Muscle of leg (tissue), 11 donors: Measurements from ENCODE around the gene UACA. TPM values are rescaled to one million over a fixed set of nuclear protein-coding genes. Genes with fewer than 3 reads are reported as not detected.
A peak's percentile ranks its signal among the peaks of the same experiment; 100 is the strongest.

Experiments
- DNase-seq: peaks from one replicate; pipeline ENCODE4 v3.0.0; 2013
- H3K27ac ChIP-seq: one replicate; pipeline ENCODE4 v1.5.1; 2013; ENCODE audit warnings: mild to moderate bottlenecking, low read length, control low read depth
- H3K27me3 ChIP-seq: one replicate; pipeline ENCODE4 v1.6.1; 2013; ENCODE audit warnings: low read length; ENCODE audit not compliant: control insufficient read depth, insufficient read depth
- H3K36me3 ChIP-seq: one replicate; pipeline ENCODE4 v1.6.1; 2013; ENCODE audit warnings: low read length; ENCODE audit not compliant: control insufficient read depth, insufficient read depth
- H3K4me1 ChIP-seq: one replicate; pipeline ENCODE4 v1.6.1; 2013; ENCODE audit warnings: low read length; ENCODE audit not compliant: control insufficient read depth, insufficient read depth
- H3K4me3 ChIP-seq: one replicate; pipeline ENCODE4 v1.5.1; 2013; ENCODE audit warnings: low read length, control low read depth
- H3K9me3 ChIP-seq: replicated peaks from 2 replicates; pipeline ENCODE4 v1.6.1; 2013; ENCODE audit warnings: low read depth, low read length; ENCODE audit not compliant: control insufficient read depth
- WGBS: methylation state at CpG from one replicate; pipeline ENCODE4 v1.1.5; 2013; ENCODE audit warnings: missing lambda C conversion rate; ENCODE audit not compliant: insufficient coverage; 5-methylcytosine and 5-hydroxymethylcytosine counted together
- polyA plus RNA-seq, 8 donors: library from polyadenylated mRNA; unstranded; fragments of 120-200 nt; gene quantifications; one replicate each; pipeline versions ENCODE4 v1.2.1 to v1.2.3, GENCODE V29; 2013; ENCODE audit warnings: inconsistent platforms in 1 of 8, low replicate concordance in 1 of 8; ENCODE audit not compliant: insufficient read length in 8 of 8, insufficient read depth in 1 of 8
- total RNA-seq: library from RNA; stranded (reverse); fragments of 120-200 nt; gene quantifications from one replicate; pipeline ENCODE4 v1.2.4, GENCODE V29; 2013

UACA gene
- total and polyA plus RNA-seq, 9 donors = 92.8 to 139 (median 125) TPM

DNA sequence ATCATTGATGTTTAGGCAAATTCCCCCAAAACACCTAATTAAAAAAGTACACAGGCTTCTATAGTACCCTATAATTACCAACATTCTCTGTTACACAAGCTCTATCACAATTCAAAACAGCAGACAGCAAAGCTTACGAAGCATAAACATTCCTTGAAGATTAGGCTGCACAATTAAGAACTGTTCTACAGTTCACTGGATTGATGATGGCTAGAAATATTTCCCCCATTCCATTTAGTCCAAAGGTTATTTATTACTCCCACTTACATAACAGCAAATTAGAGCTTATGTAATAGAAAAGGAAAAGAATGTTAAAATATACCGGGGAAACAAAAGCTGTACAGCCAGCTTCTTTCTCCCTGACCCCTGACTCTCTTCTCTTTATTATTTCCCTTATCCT lies 49.3 kb downstream of the UACA start:
- Histone ChIP-seq H3K27me3 (no peaks in the 10 kb centered on the region), H3K4me1 (no peaks in the 10 kb centered on the region), H3K27ac (no peak overlapping the region), H3K4me3 (no peak overlapping the region), H3K9me3 (no peaks in the 10 kb centered on the region), H3K36me3 (no peaks in the 10 kb centered on the region)
- DNase-seq = no peak
- WGBS = no CpG with 5 or more reads among the region's 2 CpGs

DNA sequence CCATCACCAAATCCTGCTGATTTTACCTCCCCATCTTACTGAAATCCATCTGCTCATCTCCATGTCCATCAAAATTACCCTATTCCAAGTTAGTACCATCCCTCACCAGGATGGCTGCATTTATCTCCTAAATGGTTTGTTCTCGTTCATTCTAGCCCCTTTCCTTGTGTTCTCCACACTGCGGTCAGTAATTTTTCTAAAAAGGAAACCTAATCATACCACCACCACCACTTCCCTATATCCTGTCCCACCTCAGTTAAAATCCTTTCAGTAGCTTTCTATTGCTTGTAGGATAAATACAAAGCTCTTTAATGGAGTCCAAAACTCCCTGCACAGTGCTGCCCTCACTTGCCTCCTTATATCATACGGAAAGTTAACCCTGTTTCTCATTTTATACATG lies 51.1 kb downstream of the UACA start:
- Histone ChIP-seq H3K27ac (no peak overlapping the region), H3K36me3 (no peaks in the 10 kb centered on the region), H3K9me3 (peaks cover 2% of the 10 kb centered on the region), H3K27me3 (no peaks in the 10 kb centered on the region), H3K4me3 (no peak overlapping the region), H3K4me1 (no peaks in the 10 kb centered on the region)
- DNase-seq = no peak
- 100% methylated on average over 2 of the region's 3 CpGs for WGBS

DNA sequence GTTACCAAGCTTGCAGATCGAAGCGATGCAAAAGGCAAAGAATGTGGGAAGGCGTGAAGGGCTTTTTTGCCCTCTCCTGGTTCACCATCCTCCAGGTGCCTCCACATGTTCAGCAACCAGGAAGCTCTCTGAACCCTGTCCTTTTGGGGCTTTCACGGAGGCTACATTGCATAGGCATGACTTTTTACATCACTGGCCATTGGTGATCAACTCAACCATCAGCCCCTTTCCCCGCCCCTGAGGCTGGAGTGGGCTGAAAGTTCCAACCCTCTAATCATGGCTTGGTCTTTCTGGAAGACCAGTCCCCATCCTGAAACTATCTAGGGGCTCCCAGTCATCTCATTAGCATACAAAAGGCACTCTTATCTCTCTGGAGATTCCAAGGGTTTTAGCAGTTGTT lies 52.6 kb downstream of the UACA start:
- no peak for DNase-seq
- Histone ChIP-seq H3K27me3 (no peaks in the 10 kb centered on the region), H3K36me3 (no peaks in the 10 kb centered on the region), H3K27ac (no peak overlapping the region), H3K9me3 (peaks cover 5% of the 10 kb centered on the region), H3K4me1 (no peaks in the 10 kb centered on the region), H3K4me3 (no peak overlapping the region)
- WGBS = 80% methylated on average over 2 of the region's 5 CpGs

DNA sequence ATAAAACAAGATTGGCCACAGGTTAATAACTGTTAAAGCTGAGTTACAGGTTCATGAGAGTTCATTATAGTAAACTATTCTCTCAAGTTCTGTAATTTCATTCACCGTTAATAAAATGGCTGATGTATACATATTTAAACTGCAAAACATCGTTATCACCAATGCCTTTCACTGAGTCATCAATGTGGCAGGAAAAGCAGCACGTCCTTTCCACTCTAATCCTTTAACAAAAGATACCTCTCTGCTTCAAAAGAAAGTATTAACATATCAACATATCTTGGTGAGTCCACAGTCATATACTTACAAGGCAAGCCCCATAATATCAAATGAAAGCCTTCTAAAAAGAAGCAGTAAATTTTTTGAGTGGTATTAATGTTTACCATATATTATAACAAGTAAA lies 54.5 kb downstream of the UACA start:
- H3K36me3 ChIP-seq = no peaks in the 10 kb centered on the region
- H3K9me3 ChIP-seq = peaks cover 5% of the 10 kb centered on the region
- no peaks in the 10 kb centered on the region for H3K27me3 ChIP-seq
- H3K4me1 ChIP-seq = peaks cover under 1% of the 10 kb centered on the region
- H3K27ac ChIP-seq = no peak overlapping the region
- no peak overlapping the region for H3K4me3 ChIP-seq
- 86% methylated on average over 2 of the region's 3 CpGs for WGBS
- no peak for DNase-seq

DNA sequence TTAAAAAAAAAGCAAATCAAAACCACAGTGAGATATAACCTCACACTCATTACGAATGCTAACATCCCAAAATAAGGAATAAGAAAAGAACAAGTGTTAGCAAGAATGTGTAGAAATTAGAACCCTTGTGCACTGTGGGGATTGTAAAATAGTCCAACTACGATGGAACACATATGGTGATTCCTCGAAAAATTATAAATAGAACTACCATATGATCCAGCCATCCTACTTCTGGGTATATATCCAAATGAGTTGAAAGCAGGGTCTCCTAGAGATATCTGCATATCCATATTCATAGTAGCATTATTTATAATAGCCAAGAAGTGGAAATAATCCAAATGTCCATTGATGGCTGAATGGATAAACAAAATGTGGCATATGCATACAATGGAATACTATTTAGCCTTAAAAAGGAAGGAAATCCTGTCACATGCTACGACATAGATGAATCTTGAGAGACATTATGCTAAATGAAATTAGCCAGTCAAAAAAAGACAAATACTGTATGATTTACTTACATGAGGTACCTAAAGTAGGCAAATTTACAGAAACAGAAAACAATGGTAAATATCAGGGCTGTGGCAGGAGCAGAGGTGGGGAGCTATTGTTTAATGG lies 55.6 kb downstream of the UACA start:
- Histone ChIP-seq H3K9me3 (peaks cover 5% of the 10 kb centered on the region), H3K4me3 (no peak overlapping the region), H3K36me3 (no peaks in the 10 kb centered on the region), H3K27ac (no peak overlapping the region), H3K4me1 (peaks cover 6% of the 10 kb centered on the region), H3K27me3 (no peaks in the 10 kb centered on the region)
- no peak for DNase-seq
- WGBS = no CpG with 5 or more reads among the region's 4 CpGs

DNA sequence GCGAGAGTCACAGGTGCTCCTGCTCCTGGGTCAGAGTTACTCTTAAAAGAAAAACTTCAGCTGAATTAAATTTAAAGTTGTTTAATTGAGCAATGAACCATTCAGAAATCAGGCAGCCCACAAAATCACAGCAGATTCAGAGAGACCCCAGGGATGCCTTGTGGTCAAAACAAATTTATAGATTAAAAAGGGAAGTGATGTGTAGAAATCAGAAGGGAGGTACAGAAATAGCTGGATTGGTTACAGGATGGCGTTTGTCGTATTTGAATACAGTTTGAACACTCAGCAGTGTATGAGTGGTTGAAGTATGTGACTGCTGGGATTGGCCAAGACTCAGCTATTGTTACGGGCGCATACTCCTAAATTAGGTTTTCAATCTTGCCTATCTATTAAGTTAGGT lies 58.6 kb downstream of the UACA start:
- H3K27ac ChIP-seq = no peak overlapping the region
- 88% methylated on average over 2 of the region's 5 CpGs for WGBS
- DNase-seq = no peak
- peaks cover 5% of the 10 kb centered on the region for H3K9me3 ChIP-seq
- no peaks in the 10 kb centered on the region for H3K36me3 ChIP-seq
- H3K4me3 ChIP-seq = no peak overlapping the region
- no peaks in the 10 kb centered on the region for H3K27me3 ChIP-seq
- peaks cover 6% of the 10 kb centered on the region for H3K4me1 ChIP-seq

DNA sequence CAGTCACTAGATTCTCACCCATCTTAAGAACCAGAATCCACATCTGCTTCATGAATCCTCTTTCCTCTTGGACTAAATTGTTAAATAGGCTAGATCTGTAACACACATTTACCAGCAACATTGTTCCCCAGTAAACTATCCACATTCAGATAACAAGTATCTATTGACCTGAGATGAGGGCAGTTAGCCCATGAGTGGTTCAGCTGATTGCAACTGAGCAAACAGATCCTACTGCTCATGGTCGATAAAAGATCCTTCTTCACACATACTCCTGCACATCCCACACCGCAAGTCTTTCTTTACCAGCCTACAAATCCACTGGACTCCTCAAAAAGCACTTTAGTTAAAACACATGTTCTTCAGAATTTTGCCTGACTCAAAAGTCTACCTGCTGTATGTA lies 59.2 kb downstream of the UACA start:
- H3K9me3 ChIP-seq = peaks cover 5% of the 10 kb centered on the region
- DNase-seq = no peak
- WGBS = no CpG with 5 or more reads among the region's 2 CpGs
- peaks cover 6% of the 10 kb centered on the region for H3K4me1 ChIP-seq
- no peaks in the 10 kb centered on the region for H3K36me3 ChIP-seq
- H3K27me3 ChIP-seq = no peaks in the 10 kb centered on the region
- H3K27ac ChIP-seq = no peak overlapping the region
- no peak overlapping the region for H3K4me3 ChIP-seq

DNA sequence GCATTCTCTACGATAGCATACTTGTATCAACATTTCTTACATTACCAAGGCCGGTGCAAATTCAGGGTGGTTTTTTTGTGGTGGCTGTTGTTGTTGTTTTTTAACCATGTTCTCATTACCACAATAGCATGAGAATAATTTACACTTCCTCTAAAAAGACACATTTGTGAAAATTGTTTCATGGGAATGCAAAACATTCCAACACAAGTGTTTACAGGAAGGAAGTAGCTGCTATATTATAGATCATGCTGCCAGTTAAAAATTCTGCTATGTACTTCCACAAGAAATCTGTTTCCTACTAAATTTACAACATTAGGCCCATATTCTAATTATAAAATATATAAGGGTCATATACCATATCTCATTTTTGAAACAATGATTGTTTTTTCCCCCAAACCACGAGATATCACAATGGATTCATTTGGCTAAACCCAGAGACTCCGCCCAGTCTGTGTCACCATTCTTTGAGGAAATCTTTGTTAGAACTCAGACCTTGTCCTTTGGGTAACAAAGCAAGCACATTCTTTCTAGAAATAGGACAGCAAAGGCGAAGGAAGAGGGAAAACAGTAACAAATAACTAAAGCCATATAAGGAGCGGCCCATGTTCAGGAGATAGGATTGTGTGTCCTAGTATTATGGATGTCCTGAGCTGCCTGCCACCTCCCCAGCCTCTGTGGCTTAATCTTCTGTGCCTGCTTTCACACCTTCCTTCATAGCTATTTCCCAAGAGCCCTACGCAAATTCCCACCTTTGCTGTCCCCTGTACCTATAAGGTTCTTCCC lies 60.1 kb downstream of the UACA start:
- peaks cover 5% of the 10 kb centered on the region for H3K9me3 ChIP-seq
- H3K4me1 ChIP-seq = peaks cover 6% of the 10 kb centered on the region
- 100% methylated on average over 2 of the region's 7 CpGs for WGBS
- H3K27me3 ChIP-seq = no peaks in the 10 kb centered on the region
- no peak overlapping the region for H3K4me3 ChIP-seq
- no peaks in the 10 kb centered on the region for H3K36me3 ChIP-seq
- H3K27ac ChIP-seq = peak overlapping the region; percentile 84
- DNase-seq = peak; percentile 36

DNA sequence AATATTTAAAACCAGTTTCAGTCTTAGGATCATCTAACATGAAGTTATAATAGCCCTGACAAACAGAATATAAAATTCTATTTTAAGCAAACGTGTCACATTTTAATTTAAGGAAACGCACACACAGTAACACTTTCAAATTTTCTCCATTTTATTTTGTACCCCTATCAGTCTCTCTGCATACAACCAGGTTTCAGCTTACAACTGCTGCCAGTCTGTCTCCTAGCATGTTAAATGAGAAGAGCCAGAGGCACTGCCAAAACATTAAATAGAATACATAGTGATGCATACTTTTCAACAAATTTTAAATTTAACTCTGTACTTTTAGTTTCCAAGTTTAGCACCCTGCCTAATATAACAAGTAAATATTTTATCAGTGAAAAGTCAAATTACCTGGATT lies 60.8 kb downstream of the UACA start:
- Histone ChIP-seq H3K4me1 (peaks cover 7% of the 10 kb centered on the region), H3K4me3 (peak overlapping the region; percentile 39), H3K27ac (peak overlapping the region; percentile 84), H3K27me3 (no peaks in the 10 kb centered on the region), H3K9me3 (peaks cover 3% of the 10 kb centered on the region), H3K36me3 (no peaks in the 10 kb centered on the region)
- DNase-seq = peak; percentile 41
- WGBS = 38% methylated on average over 2 of the region's 2 CpGs

DNA sequence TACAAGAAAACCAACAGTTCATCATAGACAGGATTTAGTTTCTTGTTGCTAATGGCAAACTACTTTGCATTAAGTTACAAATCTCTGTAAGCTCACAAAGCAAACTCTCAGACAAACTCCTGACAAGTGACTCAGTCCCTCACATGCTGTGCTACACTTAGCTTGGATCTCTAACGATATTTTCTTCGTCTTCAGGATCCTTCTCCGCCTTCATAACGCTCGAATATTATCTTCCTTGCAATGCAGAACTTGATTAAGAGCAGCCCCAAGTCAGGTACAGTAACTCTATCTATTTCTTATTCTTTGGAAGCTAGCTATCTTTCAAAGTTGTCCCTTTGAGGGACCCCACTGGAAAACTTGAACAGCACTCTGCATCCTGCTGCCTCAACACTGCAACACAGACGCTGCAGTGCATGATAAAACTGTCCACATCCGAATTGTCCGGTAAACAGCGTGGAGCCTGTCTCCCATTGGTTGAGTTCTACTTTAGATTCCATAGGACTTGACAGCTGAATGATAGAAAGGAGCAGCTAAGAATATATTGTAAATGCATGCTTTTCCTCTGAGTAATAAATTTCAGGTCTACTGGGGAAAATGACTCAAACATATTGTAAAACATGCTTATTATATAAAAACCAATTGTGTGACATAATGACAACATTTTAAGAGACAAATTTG lies 61.3 kb downstream of the UACA start:
- Histone ChIP-seq H3K4me1 (peaks cover 8% of the 10 kb centered on the region), H3K27me3 (no peaks in the 10 kb centered on the region), H3K9me3 (peaks cover 2% of the 10 kb centered on the region), H3K36me3 (peaks cover 2% of the 10 kb centered on the region), H3K27ac (peak overlapping the region; percentile 84), H3K4me3 (peak overlapping the region; percentile 39)
- DNase-seq = peak; percentile 84
- WGBS = 8% methylated on average over 3 of the region's 9 CpGs
